Choroid plexus epithelial cell (primary cell): ENCODE measurements around the gene CLEC11A.

ENCODE experiments used
- DNase-seq: peaks from one replicate; pipeline ENCODE4 v3.0.0-alpha.2; 2010; ENCODE audit warnings: low read depth
- H3K4me3 ChIP-seq: 2 replicates; pipeline ENCODE4 v1.5.1; 2011; ENCODE audit warnings: low read depth, mild to moderate bottlenecking, control low read depth, low read length, moderate library complexity
- CTCF ChIP-seq: conservative IDR thresholded peaks from 2 replicates; pipeline ENCODE4 v1.5.1; 2011; ENCODE audit warnings: low read depth, mild to moderate bottlenecking, control low read depth, inconsistent platforms, low read length, moderate library complexity

The CLEC11A gene

DNA sequence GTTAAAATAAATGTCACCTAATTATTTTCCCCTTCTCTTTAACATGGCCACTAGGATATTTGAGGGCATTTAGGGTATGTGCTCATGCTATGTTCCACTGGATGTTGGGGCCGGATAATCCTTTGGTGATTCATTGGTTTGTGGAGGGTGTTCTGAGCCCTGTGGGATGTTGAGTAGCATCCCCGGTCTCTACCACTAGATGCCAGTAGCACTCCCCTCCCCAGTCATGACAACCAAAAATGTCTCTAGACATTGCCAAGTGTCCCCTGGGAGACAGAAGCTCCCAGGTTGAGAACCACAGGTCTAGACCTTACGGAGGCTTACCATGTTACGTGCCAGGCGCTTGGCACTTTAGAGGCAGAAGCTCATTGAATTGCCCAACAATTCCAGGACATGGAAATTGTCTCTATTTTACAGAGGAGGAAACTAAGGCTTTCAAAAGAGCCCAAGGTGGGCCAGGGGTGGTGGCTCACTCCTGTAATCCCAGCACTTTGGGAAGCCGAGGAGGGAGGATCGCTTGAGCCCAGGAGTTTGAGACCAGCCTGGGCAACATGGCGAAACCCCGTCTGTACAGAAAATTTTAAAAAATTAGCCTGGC lies 17.6 kb upstream of the CLEC11A start:
- peak; percentile 88 for TF ChIP-seq CTCF
- no peak overlapping the region for H3K4me3 ChIP-seq
- DNase-seq: peak; percentile 65

GRCh38 chr19:50706387-50706786 lies 16.8 kb upstream of the CLEC11A start:
- no peak for DNase-seq
- no peak for TF ChIP-seq CTCF

GRCh38 chr19:50708179-50708879 lies 14.8 kb upstream of the CLEC11A start:
- no peak for DNase-seq
- H3K4me3 ChIP-seq: no peak overlapping the region
- no peak for TF ChIP-seq CTCF

More at GRCh38 chr19:50706387-50706786, 16.8 kb upstream of the CLEC11A start:
- no peak overlapping the region for H3K4me3 ChIP-seq

GRCh38 chr19:50710094-50710493 lies 13.1 kb upstream of the CLEC11A start:
- DNase-seq: no peak
- no peak overlapping the region for H3K4me3 ChIP-seq
- no peak for TF ChIP-seq CTCF

DNA sequence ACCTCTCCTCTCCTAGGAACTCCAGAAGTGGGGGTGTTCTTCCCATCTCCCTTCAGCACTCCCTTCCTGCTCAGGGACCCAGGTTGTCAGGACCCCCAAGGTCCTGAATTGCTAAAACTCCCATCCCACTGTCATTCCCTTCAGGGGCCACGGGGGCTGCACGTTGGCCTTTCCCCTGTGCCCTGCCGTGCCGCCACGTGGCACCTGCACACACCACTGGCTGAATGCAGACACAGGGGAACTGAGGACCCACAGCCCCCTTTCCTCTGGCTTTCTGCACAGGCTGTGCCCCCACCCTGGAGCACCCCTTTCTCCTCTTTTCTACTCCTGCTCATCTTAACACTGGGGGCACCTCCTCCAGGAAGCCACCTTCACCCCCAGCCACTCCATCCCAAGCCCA lies 12.6 kb upstream of the CLEC11A start:
- H3K4me3 ChIP-seq: no peak overlapping the region
- TF ChIP-seq CTCF: no peak
- no peak for DNase-seq

DNA sequence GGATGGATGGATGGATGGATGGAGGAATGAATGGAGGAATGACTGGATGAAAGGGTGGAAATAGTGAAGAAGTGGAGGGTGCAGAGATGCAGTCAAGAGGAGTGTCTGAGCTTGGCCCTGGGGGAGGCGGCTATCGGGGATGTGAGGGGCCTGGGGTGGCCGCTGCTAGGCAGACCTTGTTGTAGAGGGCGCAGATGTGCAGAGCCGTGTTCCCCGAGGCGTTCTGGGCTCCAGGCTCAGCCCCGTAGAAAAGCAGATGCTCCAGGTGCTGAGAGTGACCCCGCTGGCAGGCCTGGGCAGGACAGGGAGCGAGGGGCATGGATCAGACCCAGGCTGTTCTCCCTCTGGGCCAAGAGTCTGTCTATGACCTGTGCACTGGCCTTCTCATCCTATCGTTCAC lies 12.0 kb upstream of the CLEC11A start:
- TF ChIP-seq CTCF: no peak
- no peak for DNase-seq
- no peak overlapping the region for H3K4me3 ChIP-seq

DNA sequence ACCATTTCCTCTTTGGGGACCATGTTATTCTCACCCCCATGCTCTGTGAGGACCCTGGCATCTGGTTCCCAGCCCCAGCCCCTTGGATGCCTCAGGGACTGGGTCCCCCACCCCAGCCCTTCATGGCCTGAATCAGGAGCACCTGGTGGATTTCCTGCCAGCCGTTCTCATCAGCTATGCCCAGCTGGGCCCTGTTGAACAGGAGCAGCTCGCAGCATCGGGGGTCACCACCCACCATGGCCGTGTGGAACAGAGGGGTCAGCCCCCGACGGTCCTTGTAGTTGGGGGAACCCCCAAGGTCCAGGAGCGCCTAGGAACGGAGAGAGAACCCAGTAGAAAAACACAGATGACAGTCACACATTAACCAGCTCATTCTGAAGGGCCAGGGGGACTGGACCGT lies 11.4 kb upstream of the CLEC11A start:
- no peak overlapping the region for H3K4me3 ChIP-seq
- DNase-seq: no peak
- no peak for TF ChIP-seq CTCF
